Neutrophil (primary cell): Measurements from ENCODE around the gene RAB10.

ENCODE experiments used
- H3K27ac ChIP-seq: fragments of 200-600 bp; sonication (generic); 2 replicates; pipeline ENCODE4 v1.5.1; 2016; ENCODE audit warnings: mild to moderate bottlenecking, moderate library complexity
- H3K27me3 ChIP-seq: fragments of 200-600 bp; sonication (generic); 2 replicates; pipeline ENCODE4 v1.6.0; 2016; ENCODE audit warnings: mild to moderate bottlenecking
- H3K36me3 ChIP-seq: fragments of 200-600 bp; sonication (generic); 2 replicates; pipeline ENCODE4 v1.5.1; 2017
- H3K4me1 ChIP-seq, 2 experiments: fragments of 200-600 bp in 1 of 2; sonication (generic) in 1 of 2; 1 replicate in 1 of 2; 2 replicates in 1 of 2; pipeline versions ENCODE4 v1.5.1 to v1.6.1; 2013 to 2016; ENCODE audit warnings: low read depth in 1 of 2, low read length in 1 of 2, mild to moderate bottlenecking in 1 of 2, moderate library complexity in 1 of 2; ENCODE audit not compliant: control insufficient read depth in 1 of 2, insufficient read depth in 1 of 2
- H3K4me3 ChIP-seq, 2 experiments: fragments of 200-600 bp in 1 of 2; sonication (generic) in 1 of 2; 1 replicate in 1 of 2; 2 replicates in 1 of 2; pipeline ENCODE4 v1.5.1; 2013 to 2016; ENCODE audit warnings: low read depth in 1 of 2, low read length in 1 of 2, mild to moderate bottlenecking in 1 of 2, moderate library complexity in 1 of 2
- H3K9me3 ChIP-seq: fragments of 200-600 bp; sonication (generic); 2 replicates; pipeline ENCODE4 v1.5.1; 2016
- TF ChIP-seq, protein P1 (sequence below): fragments of 200-600 bp; sonication (generic); IDR thresholded peaks from 2 replicates; pipeline ENCODE4 v1.5.1; 2016; ENCODE audit warnings: antibody characterized with exemption

The RAB10 gene

DNA sequence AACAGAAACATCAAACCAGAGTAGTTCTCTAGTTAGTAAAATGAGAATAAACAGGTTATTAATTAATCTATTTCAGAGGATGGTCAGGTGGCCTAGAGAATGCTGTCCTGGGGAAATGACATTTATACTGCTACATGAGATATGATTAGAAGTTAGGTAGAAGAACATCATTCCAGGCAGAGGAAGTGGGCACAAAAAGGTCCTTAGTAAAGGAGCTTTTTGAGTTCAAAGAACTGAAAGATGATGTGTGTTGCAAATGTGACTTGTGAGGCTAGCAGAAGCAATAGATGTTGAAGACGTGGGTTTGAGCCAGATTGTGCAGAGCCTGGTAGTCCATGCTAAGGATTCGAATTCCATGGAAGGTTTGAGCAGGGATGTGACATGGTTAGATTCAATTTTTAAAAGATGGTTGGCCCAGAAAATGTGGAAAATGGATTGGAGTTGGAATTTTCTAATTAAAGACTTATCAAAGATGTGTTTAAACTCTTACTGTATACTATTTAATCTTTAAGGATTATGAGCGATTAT lies 34.2 kb downstream of the RAB10 start:
- Histone ChIP-seq H3K27ac (peak overlapping the region; percentile 78), H3K4me1 (peaks cover 53 to 71% of the 10 kb centered on the region in 2 experiments), H3K4me3 (peak overlapping the region in 1 of 2 experiments; percentile 33), H3K9me3 (no peaks in the 10 kb centered on the region), H3K36me3 (no peaks in the 10 kb centered on the region), H3K27me3 (no peaks in the 10 kb centered on the region)
- TF ChIP-seq, protein P1, sequence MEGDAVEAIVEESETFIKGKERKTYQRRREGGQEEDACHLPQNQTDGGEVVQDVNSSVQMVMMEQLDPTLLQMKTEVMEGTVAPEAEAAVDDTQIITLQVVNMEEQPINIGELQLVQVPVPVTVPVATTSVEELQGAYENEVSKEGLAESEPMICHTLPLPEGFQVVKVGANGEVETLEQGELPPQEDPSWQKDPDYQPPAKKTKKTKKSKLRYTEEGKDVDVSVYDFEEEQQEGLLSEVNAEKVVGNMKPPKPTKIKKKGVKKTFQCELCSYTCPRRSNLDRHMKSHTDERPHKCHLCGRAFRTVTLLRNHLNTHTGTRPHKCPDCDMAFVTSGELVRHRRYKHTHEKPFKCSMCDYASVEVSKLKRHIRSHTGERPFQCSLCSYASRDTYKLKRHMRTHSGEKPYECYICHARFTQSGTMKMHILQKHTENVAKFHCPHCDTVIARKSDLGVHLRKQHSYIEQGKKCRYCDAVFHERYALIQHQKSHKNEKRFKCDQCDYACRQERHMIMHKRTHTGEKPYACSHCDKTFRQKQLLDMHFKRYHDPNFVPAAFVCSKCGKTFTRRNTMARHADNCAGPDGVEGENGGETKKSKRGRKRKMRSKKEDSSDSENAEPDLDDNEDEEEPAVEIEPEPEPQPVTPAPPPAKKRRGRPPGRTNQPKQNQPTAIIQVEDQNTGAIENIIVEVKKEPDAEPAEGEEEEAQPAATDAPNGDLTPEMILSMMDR = no peak

DNA sequence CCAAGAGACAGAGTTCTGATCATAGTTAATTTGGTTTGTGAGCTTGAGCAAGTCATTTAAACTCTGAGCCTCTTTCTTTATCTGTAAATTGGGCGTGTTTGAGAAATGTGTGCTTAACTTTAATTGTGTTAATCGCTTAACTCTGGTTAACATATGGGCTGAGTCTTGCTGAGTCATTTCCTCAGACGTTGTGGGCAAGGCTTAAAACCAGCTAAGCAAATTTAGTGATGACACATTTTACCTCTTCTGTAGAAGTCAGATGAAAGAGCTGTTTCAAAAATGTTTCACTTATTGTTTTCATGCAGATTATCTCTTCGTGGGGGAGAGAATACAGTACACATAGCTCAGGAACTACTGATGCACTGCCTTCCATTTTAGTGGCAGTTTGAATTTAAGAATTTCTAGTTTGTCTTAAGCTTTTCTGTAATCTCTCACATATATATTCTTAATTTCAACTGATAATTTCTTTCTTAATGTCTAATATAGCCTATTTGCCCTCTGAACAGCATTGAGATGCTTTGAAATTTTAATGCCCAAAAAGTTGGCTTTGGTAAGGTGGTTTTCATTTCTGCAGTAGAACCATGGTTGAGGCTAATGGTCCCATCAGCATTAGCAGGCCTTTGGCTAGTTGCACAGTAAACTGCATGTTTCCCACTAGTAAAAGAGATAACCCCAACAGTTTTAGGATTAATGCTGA lies 34.9 kb downstream of the RAB10 start:
- Histone ChIP-seq H3K4me1 (peaks cover 60 to 78% of the 10 kb centered on the region in 2 experiments), H3K36me3 (no peaks in the 10 kb centered on the region), H3K27me3 (no peaks in the 10 kb centered on the region), H3K27ac (peak overlapping the region; percentile 78), H3K4me3 (peak overlapping the region; percentile 9 to 33), H3K9me3 (no peaks in the 10 kb centered on the region)
- TF ChIP-seq, protein P1 = no peak

DNA sequence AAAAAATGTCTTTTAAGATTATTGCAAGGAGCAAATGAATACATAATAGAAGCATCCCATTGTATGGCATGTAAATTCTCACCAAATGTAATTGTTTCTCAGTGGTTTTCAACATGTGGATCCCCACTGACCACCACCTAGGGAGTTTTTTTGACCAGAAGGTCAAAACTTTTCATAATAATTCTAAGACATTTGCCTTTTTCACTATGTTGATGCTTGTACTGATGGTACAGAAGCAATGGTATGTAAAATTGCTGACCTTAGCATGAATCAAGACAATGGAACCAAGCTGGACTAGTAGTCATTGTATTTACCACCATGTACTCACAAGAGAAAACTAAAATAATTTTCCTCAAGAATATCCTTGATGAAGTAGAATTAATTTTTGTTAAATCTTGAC lies 36.8 kb downstream of the RAB10 start:
- H3K27ac ChIP-seq = peak overlapping the region; percentile 78
- TF ChIP-seq, protein P1 = no peak
- no peaks in the 10 kb centered on the region for H3K9me3 ChIP-seq
- H3K36me3 ChIP-seq = no peaks in the 10 kb centered on the region
- no peak overlapping the region for H3K4me3 ChIP-seq
- peaks cover 71 to 93% of the 10 kb centered on the region in 2 experiments for H3K4me1 ChIP-seq
- H3K27me3 ChIP-seq = no peaks in the 10 kb centered on the region

DNA sequence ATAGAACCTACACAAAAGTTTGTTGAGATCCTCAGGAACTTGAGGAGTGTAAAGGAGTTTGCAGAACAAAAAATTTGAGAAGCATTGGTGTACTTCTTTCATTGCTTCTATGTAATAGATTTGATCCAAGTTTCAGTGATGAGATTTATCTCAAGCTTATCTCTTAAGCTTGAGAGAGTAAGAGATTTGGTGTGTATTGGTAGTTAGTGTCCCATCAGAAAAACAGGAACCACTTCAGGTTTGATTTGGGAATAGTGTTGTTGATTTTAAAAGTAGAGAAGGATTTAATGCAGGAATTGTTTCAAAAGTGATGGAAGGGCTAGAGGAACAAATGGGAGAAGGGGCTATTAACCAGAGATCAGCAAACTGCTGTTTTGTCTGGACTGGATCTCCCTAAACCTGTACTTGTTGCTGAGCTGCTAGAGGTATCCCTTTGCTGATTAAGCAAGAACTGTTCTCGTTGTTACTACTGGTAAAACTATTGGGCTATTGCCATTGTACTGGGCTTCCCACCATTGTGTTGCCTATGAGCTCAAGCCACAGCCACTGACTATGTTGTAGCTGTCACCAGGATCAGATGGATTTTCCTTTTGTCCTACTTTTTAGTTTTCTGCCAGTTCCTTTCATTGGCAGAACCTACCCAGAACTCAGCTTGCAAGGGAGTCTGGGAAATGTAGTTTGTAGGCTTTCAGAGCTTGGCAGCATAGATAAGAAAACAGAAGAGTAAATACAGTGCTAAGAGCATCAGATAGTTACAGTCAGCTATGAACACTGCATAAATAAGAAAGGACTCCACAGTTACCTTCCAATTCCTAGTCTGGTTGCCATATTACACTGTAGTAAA lies 39.3 kb downstream of the RAB10 start:
- Histone ChIP-seq H3K4me3 (no peak overlapping the region), H3K4me1 (peaks cover 73 to 93% of the 10 kb centered on the region in 2 experiments), H3K27ac (peak overlapping the region; percentile 69), H3K27me3 (no peaks in the 10 kb centered on the region), H3K9me3 (no peaks in the 10 kb centered on the region), H3K36me3 (no peaks in the 10 kb centered on the region)
- TF ChIP-seq, protein P1 = no peak

DNA sequence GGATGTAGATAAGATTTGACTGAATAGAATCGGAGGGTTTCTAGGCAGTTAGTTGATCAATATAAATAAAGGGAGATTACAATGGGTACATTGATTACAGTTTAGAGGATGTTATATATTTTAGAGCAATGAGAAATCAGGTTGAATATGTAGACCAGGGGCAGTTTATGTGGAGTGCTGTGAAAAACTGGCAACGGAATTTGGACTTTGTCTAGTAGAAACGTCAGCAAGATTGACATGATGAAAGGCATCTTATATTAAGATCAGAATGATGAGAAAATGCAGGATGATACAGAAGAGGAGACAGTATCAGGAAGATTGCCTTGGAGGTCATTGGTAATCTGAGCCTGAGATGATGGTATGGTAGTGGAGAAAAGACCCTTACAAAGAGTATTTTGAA lies 39.9 kb downstream of the RAB10 start:
- Histone ChIP-seq H3K9me3 (no peaks in the 10 kb centered on the region), H3K4me1 (peaks cover 73 to 93% of the 10 kb centered on the region in 2 experiments), H3K36me3 (no peaks in the 10 kb centered on the region), H3K27ac (peak overlapping the region; percentile 69), H3K4me3 (no peak overlapping the region), H3K27me3 (no peaks in the 10 kb centered on the region)
- TF ChIP-seq, protein P1 = no peak
